ENCODE data around the gene LTBR.

LTBR gene

DNA sequence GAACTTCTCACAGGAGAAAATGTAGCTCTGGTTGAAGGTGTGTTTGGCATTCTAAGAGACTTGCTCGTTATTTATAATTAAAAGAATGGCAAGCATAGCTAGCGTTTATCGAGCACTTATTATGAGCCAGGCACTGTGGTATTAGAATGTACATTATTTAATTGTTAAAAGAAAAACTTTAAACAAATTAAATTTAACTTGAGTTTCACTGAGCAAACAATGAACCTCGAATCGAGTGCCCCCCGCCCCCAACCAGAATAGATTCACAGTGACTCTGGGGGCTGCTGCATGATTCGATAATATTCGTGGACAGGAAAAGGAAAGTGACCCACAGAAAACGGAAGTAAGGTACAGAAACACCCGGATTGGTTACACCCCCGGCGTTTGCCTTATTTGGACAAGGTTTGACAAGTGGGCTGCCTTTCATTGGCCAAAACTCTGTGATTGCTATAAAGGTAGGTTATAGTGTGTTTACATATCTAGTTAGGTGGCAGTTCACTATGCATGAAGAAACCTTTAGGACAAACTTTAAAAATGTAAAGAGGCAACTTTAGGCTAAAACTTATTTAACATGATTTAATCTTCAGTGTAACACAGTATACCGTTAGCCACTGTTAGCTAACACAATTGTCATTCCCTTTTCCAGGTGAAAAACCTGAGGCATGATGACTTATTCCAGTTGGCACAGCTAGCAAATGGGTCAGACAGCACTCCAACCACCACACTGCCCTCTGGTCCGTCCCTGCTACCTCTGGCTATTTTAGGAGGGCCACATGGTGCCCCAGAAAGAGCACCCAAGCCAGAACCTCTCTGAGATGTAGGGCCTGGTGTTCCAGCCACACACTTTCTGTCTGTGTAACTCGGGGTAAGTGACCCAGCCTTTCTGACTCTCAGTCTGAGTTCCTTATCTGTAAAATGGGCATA lies 15.7 kb upstream of the LTBR start:
- Histone ChIP-seq H3K9me3 (no peaks in the 10 kb centered on the region), H3K27me3 (peaks cover 8% of the 10 kb centered on the region; the same call in 1 of the 2 replicates), H4K20me1 (no peaks in the 10 kb centered on the region), H3K36me3 (no peaks in the 10 kb centered on the region), H3K4me1 (peaks cover 68% of the 10 kb centered on the region), H3K4me2 (peak overlapping the region; percentile 36), H3K27ac (no peak overlapping the region), H3K9ac (no peak overlapping the region), H3K4me3 (no peak overlapping the region)
- TF ChIP-seq Cebpa-rat (IDR thresholded peaks at IDR 0.05), result no peak

DNA sequence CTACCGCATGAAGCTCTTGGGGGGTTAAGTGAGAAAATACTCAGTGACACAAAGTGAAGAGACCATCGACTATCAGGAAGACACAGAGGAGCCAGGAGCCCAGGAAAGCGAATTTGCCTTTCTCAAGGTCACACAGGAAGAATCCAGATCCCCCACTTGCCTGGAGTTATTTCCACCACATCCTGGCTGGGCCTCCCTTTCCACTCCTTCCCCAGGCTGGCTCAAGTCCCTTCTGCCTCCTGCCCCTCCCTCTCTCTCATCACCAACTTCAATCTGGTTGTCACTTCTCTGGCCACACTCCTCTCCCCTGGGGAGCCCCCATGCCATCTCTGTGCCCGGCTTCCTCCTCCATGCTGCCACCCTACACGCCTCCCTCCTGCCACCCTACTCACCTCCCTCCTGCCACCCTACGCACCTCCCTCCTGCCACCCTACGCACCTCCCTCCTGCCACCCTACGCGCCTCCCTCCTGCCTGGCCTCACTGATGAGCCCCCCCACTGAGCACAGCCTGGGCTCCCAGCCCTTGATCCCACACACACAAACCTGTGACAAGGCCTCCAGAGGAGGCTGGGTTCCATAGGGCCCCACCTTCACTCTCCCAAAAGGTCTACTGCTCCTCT lies 14.9 kb upstream of the LTBR start:
- Histone ChIP-seq H4K20me1 (no peaks in the 10 kb centered on the region), H3K27me3 (no peaks in the 10 kb centered on the region; the same call in 1 of the 2 replicates), H3K4me3 (no peak overlapping the region), H3K4me1 (peaks cover 65% of the 10 kb centered on the region), H3K9me3 (no peaks in the 10 kb centered on the region), H3K9ac (no peak overlapping the region), H3K27ac (peak overlapping the region; percentile 31; the same call in 1 of the 2 replicates), H3K4me2 (peak overlapping the region; percentile 36), H3K36me3 (no peaks in the 10 kb centered on the region)
- no peak for TF ChIP-seq Cebpa-rat (IDR thresholded peaks at IDR 0.05)

GRCh38 chr12:6369916-6370575 lies 13.9 kb upstream of the LTBR start:
- no peak overlapping the region for H3K4me3 ChIP-seq
- H3K27me3 ChIP-seq, result no peaks in the 10 kb centered on the region
- peaks cover 65% of the 10 kb centered on the region for H3K4me1 ChIP-seq
- peak overlapping the region; percentile 78 for H3K4me2 ChIP-seq
- H3K36me3 ChIP-seq, result no peaks in the 10 kb centered on the region
- no peaks in the 10 kb centered on the region for H3K9me3 ChIP-seq
- H3K27ac ChIP-seq, result peak overlapping the region; percentile 65; the same call in 1 of the 2 replicates
- no peak for TF ChIP-seq Cebpa-rat (IDR thresholded peaks at IDR 0.05)
- no peak overlapping the region for H3K9ac ChIP-seq
- no peaks in the 10 kb centered on the region for H4K20me1 ChIP-seq

DNA sequence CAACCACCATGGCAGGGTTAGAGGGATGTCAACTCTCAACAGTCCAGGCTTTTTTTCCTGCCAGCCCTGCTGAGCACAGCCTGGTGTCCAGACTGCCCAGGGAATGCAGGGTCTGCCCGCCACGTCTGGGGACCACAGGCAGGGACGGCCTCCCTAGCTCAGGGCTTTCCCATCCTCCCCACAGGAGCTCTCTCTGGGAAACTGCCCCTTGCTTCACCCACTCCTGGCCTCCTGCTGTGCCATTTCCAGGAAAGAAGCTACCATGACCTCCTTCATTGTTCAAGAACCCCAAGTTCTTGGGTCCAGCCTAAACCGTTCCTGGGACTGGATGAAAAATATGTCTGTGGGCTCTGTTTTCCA lies 13.4 kb upstream of the LTBR start:
- no peaks in the 10 kb centered on the region for H3K9me3 ChIP-seq
- H3K4me2 ChIP-seq, result peak overlapping the region; percentile 78
- H4K20me1 ChIP-seq, result no peaks in the 10 kb centered on the region
- peak overlapping the region; percentile 61; the same call in 1 of the 2 replicates for H3K9ac ChIP-seq
- H3K4me1 ChIP-seq, result peaks cover 67% of the 10 kb centered on the region
- no peaks in the 10 kb centered on the region for H3K36me3 ChIP-seq
- no peak overlapping the region for H3K4me3 ChIP-seq
- H3K27me3 ChIP-seq, result no peaks in the 10 kb centered on the region
- H3K27ac ChIP-seq, result peak overlapping the region; percentile 65
- no peak for TF ChIP-seq Cebpa-rat (IDR thresholded peaks at IDR 0.05)

DNA sequence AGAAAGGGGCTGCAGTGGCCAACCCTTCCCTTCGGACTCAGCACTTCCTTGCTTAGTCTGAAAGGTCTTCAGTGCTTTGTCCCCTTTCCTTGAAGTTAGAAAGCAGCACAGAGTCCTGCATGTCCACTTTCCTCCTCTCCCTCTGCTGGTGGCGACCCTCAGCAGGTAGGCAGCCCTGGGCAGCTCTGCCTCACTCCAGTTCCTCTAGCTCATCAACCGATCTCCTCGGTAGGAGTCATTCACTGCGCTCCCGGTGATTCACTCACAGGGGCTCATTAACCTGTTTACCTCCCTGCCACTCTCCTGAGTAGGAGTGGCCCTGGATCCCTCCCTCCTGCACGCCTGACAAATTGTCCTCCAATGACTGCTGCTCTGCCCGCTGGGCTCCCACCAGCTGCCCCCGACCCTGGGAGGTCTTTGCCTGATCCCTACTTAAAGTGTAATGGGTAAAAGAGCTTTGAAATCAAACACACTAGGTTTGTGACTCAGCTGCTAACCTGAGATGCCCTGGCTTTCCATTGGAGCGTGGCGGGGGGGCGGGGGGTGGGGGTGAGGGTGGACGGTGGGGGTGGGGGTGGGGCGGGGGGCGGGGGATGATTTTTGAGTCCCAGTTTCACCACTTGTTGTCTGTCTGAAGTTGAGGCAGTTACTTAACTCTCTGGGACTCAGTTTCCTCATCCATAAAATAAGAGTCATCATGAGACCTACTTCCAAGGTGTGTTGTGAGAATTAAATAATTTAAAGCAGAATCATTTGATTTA lies 12.8 kb upstream of the LTBR start:
- Histone ChIP-seq H3K27me3 (peaks cover 6% of the 10 kb centered on the region), H3K4me3 (no peak overlapping the region), H4K20me1 (no peaks in the 10 kb centered on the region), H3K9me3 (no peaks in the 10 kb centered on the region), H3K4me1 (peaks cover 73% of the 10 kb centered on the region), H3K27ac (peak overlapping the region; percentile 65), H3K4me2 (peak overlapping the region; percentile 78), H3K36me3 (no peaks in the 10 kb centered on the region), H3K9ac (peak overlapping the region; percentile 61; the same call in 1 of the 2 replicates)
- no peak for TF ChIP-seq Cebpa-rat (IDR thresholded peaks at IDR 0.05)

- Histone ChIP-seq H3K9me3 (no peaks in the 10 kb centered on the region), H3K4me3 (no peak overlapping the region), H3K9ac (0 out of 2 replicates have a peak overlapping the region, but pooled peaks have one; percentile 13), H3K4me1 (peaks cover 80% of the 10 kb centered on the region), H3K4me2 (peak overlapping the region; percentile 78), H4K20me1 (no peaks in the 10 kb centered on the region), H3K36me3 (no peaks in the 10 kb centered on the region), H3K27me3 (peaks cover 19% of the 10 kb centered on the region), H3K27ac (peak overlapping the region; percentile 60)
- TF ChIP-seq Cebpa-rat (IDR thresholded peaks at IDR 0.05), result no peak
Measured at GRCh38 chr12:6372403-6373003, 11.5 kb upstream of the LTBR start.

DNA sequence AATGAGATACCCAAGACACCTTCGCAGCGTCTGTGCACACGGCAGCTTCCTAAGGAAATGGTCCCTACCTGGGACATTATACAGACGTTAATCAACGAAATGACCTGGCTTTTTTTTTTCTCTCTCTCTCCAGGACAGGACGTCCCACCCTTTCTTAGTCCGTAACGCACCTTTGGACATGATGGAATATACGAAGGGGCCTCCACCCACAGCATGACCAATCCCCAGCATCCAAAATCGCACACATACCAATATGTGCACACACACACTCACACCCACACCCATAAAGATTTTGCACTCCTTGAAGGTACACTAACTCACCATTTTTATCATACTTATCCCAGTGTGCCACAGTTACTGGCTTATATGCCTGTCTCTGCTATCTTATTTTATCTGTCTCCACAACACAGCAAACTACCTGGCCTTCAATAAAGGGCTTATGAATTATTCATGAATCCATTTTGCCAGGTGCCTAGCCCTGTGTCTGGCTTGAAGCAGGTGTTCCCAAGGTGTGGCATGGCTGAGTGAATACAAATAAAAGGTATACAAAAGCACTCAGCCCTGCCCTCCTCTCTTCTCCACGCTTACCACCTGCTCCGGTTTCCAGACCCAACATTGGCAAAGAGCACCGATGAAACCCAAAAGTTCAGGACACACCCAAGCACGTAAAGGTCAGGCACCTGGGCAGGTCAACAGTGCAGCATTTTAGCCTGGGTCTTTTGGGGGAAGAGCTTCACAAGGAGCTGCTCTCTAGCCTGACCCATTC lies 10.8 kb upstream of the LTBR start:
- peaks cover 77% of the 10 kb centered on the region for H3K4me1 ChIP-seq
- H3K27ac ChIP-seq, result no peak overlapping the region
- H3K4me3 ChIP-seq, result no peak overlapping the region
- no peaks in the 10 kb centered on the region for H3K9me3 ChIP-seq
- TF ChIP-seq Cebpa-rat (IDR thresholded peaks at IDR 0.05), result no peak
- H3K4me2 ChIP-seq, result peak overlapping the region; percentile 78
- H3K36me3 ChIP-seq, result no peaks in the 10 kb centered on the region
- no peak overlapping the region for H3K9ac ChIP-seq
- H3K27me3 ChIP-seq, result peaks cover 22% of the 10 kb centered on the region
- H4K20me1 ChIP-seq, result no peaks in the 10 kb centered on the region

DNA sequence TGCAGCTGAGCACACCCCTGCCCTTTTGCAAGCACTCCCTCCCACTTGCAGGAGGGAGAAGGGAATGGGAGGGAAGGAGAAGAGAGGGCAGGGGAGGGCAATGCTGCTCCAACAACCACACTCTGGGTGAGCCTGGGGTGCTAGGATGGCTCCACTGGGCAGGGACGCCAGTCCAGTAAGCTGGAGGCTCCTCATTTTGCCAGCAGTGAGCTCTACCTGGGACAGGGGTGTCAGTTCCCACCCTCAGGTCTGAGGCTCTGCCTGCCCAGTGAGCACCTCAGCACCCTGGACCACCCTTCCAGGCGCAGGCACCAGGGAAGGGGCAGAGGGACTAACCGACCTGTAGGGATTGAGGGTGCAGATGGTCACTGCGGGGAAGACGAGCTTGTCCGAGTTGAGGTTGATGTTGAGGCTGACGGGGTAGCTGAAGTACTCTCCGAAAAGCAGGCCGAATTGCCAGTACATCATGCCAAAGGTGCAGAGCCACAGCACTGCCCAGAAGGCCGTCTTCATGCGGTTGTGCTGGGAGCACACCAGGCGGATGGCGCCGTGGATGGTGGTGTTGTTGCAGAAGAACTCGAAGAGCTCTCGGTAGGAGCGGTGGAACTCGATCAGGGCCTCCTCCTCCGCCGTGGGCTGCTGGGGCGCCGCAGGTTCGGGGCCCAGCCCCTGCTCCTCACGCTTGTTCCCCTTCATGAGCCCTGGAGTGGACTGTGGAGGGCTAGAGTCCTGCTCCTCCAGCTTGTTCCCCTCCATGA lies 9.8 kb upstream of the LTBR start:
- Histone ChIP-seq H3K4me3 (no peak overlapping the region), H4K20me1 (no peaks in the 10 kb centered on the region), H3K27me3 (peaks cover 22% of the 10 kb centered on the region), H3K36me3 (no peaks in the 10 kb centered on the region), H3K9ac (no peak overlapping the region), H3K4me2 (no peak overlapping the region), H3K4me1 (peaks cover 77% of the 10 kb centered on the region), H3K9me3 (no peaks in the 10 kb centered on the region), H3K27ac (no peak overlapping the region)
- TF ChIP-seq Cebpa-rat (IDR thresholded peaks at IDR 0.05), result no peak

Measured in BLaER1 (cell line).